HEK293T (cell line): ENCODE data around the gene ITSN2.

ENCODE experiments used
- ELF4 ChIP-seq: fragments of 450-650 bp; IDR thresholded peaks from 2 replicates; pipeline ENCODE4 v1.6.1; 2017; ENCODE audit warnings: antibody characterized with exemption
- FOXA1 ChIP-seq: fragments of 450-650 bp; IDR thresholded peaks from 2 replicates; pipeline ENCODE4 v1.6.1; 2016; ENCODE audit warnings: mild to moderate bottlenecking
- FOXK2 ChIP-seq: fragments of 450-650 bp; IDR thresholded peaks from 2 replicates; pipeline ENCODE4 v1.6.1; 2016; ENCODE audit warnings: mild to moderate bottlenecking
- FOXM1 ChIP-seq: fragments of 450-650 bp; IDR thresholded peaks from 2 replicates; pipeline ENCODE4 v1.6.1; 2017; ENCODE audit warnings: mild to moderate bottlenecking, borderline replicate concordance
- L3MBTL2 ChIP-seq: fragments of 450-650 bp; conservative IDR thresholded peaks from 2 replicates; pipeline ENCODE4 v1.6.1; 2016; ENCODE audit warnings: mild to moderate bottlenecking
- PKNOX1 ChIP-seq: fragments of 450-650 bp; IDR thresholded peaks from 2 replicates; pipeline ENCODE4 v1.6.1; 2016

- TF ChIP-seq ELF4 (no peak), L3MBTL2 (no peak), PKNOX1 (no peak), FOXK2 (no peak), FOXM1 (no peak), FOXA1 (no peak)
Observed at GRCh38 chr2:24163186-24163585, 197.2 kb downstream of the ITSN2 start.
